ENCODE data around the gene CSF1.
"Not testable (repeated sequence)": the region's sequence is repeated elsewhere in the genome, so short reads cannot be mapped to it uniquely, and the experiment has no call there.

The CSF1 gene

DNA sequence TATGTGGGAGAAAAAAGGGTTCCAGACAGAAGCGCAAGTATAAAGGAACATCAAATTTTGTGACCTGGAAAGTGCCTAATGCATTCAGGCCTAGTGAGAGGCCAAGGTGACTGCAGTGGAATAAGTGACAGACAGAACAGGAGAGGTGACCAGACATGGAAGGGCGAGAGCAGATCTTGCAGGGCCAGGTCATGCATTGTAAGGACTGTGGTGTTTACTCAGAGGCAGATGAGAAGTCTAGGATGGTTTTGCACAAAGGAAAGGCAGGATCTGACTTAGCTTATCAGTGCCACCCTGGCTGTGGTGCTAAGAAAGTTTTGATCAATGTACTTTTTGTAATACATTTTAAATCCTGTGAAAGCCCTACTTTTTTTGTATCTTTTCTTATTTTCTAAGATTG is 39.9 kb downstream of the CSF1 start:
- H3K4me3 ChIP-seq (ENCODE audit: low read depth, low read length) = no peak overlapping the region
- no peak overlapping the region for H2AFZ ChIP-seq
- TF ChIP-seq, protein P1, sequence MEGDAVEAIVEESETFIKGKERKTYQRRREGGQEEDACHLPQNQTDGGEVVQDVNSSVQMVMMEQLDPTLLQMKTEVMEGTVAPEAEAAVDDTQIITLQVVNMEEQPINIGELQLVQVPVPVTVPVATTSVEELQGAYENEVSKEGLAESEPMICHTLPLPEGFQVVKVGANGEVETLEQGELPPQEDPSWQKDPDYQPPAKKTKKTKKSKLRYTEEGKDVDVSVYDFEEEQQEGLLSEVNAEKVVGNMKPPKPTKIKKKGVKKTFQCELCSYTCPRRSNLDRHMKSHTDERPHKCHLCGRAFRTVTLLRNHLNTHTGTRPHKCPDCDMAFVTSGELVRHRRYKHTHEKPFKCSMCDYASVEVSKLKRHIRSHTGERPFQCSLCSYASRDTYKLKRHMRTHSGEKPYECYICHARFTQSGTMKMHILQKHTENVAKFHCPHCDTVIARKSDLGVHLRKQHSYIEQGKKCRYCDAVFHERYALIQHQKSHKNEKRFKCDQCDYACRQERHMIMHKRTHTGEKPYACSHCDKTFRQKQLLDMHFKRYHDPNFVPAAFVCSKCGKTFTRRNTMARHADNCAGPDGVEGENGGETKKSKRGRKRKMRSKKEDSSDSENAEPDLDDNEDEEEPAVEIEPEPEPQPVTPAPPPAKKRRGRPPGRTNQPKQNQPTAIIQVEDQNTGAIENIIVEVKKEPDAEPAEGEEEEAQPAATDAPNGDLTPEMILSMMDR (IDR thresholded peaks at IDR 0.05) = no peak
- H3K27ac ChIP-seq = no peak overlapping the region
- H3K27me3 ChIP-seq (ENCODE audit: control insufficient read depth, insufficient read depth, low read length) = no peaks in the 10 kb centered on the region
- no peak overlapping the region for H3K4me2 ChIP-seq (ENCODE audit: low read length)
- H3K79me2 ChIP-seq = no peaks in the 10 kb centered on the region
- no peak overlapping the region for H3K9ac ChIP-seq
- no peaks in the 10 kb centered on the region for H3K9me3 ChIP-seq (ENCODE audit: control insufficient read depth, low read length)
- peaks cover 10% of the 10 kb centered on the region for H3K4me1 ChIP-seq
- H3K36me3 ChIP-seq (ENCODE audit: control insufficient read depth, insufficient read depth, low read length) = no peaks in the 10 kb centered on the region

DNA sequence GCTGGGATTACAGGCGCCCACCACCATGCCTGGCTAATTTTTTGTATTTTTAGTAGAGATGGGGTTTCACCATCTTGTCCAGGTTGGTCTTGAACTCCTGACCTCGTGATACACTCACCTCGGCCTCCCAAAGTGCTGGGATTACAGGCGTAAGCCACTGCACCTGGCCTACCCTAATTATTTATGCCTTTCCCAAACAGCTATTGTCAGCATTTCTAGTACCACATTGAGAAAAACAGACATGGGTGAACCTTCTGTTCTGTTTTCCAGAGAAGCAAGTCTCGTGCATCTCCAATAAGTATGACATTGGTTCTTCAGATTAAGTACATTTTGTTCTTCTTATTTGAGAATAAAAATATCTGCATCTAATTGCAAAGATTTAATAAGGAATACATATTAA is 40.9 kb downstream of the CSF1 start:
- not testable (repeated sequence) for H3K4me2 ChIP-seq (ENCODE audit: low read length); H3K4me3 ChIP-seq (ENCODE audit: low read depth, low read length); H3K4me1 ChIP-seq; H3K79me2 ChIP-seq; H3K27me3 ChIP-seq (ENCODE audit: control insufficient read depth, insufficient read depth, low read length); H3K9ac ChIP-seq; H3K27ac ChIP-seq; H3K36me3 ChIP-seq (ENCODE audit: control insufficient read depth, insufficient read depth, low read length); H2AFZ ChIP-seq; H3K9me3 ChIP-seq (ENCODE audit: control insufficient read depth, low read length)

DNA sequence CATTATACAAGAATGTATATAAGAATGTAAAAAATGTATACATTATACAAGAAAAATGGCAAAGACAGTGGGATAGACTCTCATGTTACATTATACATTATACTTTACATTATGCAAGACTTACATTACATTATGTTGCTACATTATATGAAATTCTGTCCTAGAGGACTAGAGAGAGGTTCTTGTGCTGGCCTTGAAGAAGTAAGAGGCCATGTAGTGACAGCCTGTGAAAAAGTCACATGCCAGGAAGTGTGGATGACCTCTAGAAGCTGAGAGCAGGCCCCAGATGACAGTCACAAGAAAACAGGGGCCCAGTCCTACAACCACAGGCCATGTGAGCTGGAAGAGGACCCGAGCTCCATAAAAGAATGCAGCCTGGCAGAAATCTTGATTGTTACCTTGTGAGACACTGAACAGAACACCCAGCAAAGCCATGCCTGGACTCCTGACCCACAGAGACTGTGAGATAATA is 43.4 kb downstream of the CSF1 start:
- Histone ChIP-seq H3K36me3 (ENCODE audit: control insufficient read depth, insufficient read depth, low read length) (no peaks in the 10 kb centered on the region), H3K27ac (no peak overlapping the region), H3K9me3 (ENCODE audit: control insufficient read depth, low read length) (no peaks in the 10 kb centered on the region), H3K4me3 (ENCODE audit: low read depth, low read length) (no peak overlapping the region), H3K27me3 (ENCODE audit: control insufficient read depth, insufficient read depth, low read length) (no peaks in the 10 kb centered on the region), H2AFZ (no peak overlapping the region), H3K4me2 (ENCODE audit: low read length) (no peak overlapping the region), H3K79me2 (no peaks in the 10 kb centered on the region), H3K9ac (no peak overlapping the region), H3K4me1 (no peaks in the 10 kb centered on the region)
- TF ChIP-seq, protein P1 (IDR thresholded peaks at IDR 0.05) = no peak

DNA sequence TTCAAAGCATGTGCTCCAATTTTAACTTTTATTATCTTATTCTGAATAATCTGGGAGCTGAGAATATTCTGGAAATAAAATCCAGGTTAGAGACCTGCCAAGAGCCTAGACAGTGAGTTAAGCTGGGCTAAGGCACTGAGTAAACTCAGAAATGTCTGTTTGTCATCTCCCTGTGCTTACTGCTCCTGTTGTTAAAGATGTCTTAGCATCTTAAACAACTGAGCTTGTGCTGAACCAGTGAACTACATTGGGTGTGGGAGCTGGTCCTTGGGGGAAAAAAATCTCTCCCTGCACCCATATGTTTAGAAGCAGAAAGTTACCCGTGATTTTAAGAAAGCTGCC is 49.0 kb downstream of the CSF1 start:
- Histone ChIP-seq H3K27ac (peak overlapping the region; percentile 69), H2AFZ (peak overlapping the region; percentile 64), H3K27me3 (ENCODE audit: control insufficient read depth, insufficient read depth, low read length) (no peaks in the 10 kb centered on the region), H3K9me3 (ENCODE audit: control insufficient read depth, low read length) (no peaks in the 10 kb centered on the region), H3K4me1 (peaks cover 12% of the 10 kb centered on the region), H3K9ac (no peak overlapping the region), H3K79me2 (no peaks in the 10 kb centered on the region), H3K36me3 (ENCODE audit: control insufficient read depth, insufficient read depth, low read length) (no peaks in the 10 kb centered on the region), H3K4me2 (ENCODE audit: low read length) (peak overlapping the region; percentile 40), H3K4me3 (ENCODE audit: low read depth, low read length) (no peak overlapping the region)
- TF ChIP-seq, protein P1 (IDR thresholded peaks at IDR 0.05) = no peak

DNA sequence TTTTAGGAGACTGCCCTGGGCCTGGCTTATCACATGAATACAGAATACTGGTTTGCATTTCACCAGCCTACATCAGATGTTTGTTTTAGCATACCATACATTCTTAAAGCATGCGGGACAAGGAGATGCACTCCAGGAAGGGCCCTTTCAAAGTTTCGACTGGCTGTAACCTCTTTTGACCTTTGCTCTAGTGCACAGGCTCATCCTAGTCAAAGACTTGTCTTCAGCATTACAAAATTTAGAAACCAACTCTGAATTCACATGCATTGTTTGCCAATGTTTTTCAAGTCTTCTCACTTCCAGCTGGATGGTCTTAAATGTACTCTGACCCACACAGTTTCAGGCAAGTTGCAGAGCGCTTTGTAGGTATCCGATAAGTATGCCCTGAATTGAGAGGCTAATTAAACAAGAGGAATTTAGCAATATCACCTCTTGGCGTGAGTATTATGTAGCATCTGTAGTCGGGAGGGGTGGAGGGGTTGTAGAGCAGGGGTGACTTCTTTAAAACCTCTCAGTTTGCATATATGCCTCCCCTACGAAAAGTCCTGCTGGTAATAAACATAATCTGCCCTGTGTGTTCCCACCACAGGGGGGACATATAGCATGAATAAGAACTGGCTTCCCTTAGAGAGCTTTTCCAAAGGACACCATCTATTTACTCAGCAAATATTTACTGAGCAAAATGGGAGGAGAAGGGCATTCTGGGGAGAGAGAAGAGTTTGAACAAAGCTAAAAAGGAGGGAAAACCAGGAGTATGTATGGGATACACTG is 49.5 kb downstream of the CSF1 start:
- Histone ChIP-seq H3K9ac (no peak overlapping the region), H2AFZ (peak overlapping the region; percentile 64), H3K4me2 (ENCODE audit: low read length) (peak overlapping the region; percentile 40), H3K36me3 (ENCODE audit: control insufficient read depth, insufficient read depth, low read length) (no peaks in the 10 kb centered on the region), H3K27ac (peak overlapping the region; percentile 69), H3K4me1 (peaks cover 12% of the 10 kb centered on the region), H3K27me3 (ENCODE audit: control insufficient read depth, insufficient read depth, low read length) (no peaks in the 10 kb centered on the region), H3K9me3 (ENCODE audit: control insufficient read depth, low read length) (no peaks in the 10 kb centered on the region), H3K79me2 (no peaks in the 10 kb centered on the region), H3K4me3 (ENCODE audit: low read depth, low read length) (no peak overlapping the region)
- TF ChIP-seq, protein P1 (IDR thresholded peaks at IDR 0.05) = no peak

All from parathyroid adenoma (tissue), 2 donors.